DMS 273 treated with DMSO at 0.1 percent for 48 hours (cell line): ENCODE results near the gene NECTIN2.
"Not testable (repeated sequence)": the region's sequence is repeated elsewhere in the genome, so short reads cannot be mapped to it uniquely, and the experiment has no call there.

ENCODE experiments used
- DNase-seq: peaks from one replicate; lab custom pipeline; 2025; lab: John Stamatoyannopoulos, UW

NECTIN2 gene

GRCh38 chr19:44851427-44851826 lies 5.3 kb downstream of the NECTIN2 start:
- no peak for DNase-seq

GRCh38 chr19:44855606-44856005 lies 9.5 kb downstream of the NECTIN2 start:
- DNase-seq = no peak

- no peak for DNase-seq
Observed at GRCh38 chr19:44856421-44857083, 10.5 kb downstream of the NECTIN2 start.

- DNase-seq = no peak
Observed at GRCh38 chr19:44857837-44858236, 11.7 kb downstream of the NECTIN2 start.

- DNase-seq = not testable (repeated sequence)
Observed at GRCh38 chr19:44861576-44861975, 15.5 kb downstream of the NECTIN2 start.

GRCh38 chr19:44863990-44864389 lies 17.9 kb downstream of the NECTIN2 start:
- DNase-seq = no peak

- DNase-seq = no peak
Observed at GRCh38 chr19:44865196-44865767, 19.2 kb downstream of the NECTIN2 start.

GRCh38 chr19:44866664-44867063 lies 20.6 kb downstream of the NECTIN2 start:
- DNase-seq = no peak

- no peak for DNase-seq
Observed at GRCh38 chr19:44867578-44867977, 21.5 kb downstream of the NECTIN2 start.

- no peak for DNase-seq
Observed at GRCh38 chr19:44869733-44870470, 23.8 kb downstream of the NECTIN2 start.

GRCh38 chr19:44871809-44872208 lies 25.7 kb downstream of the NECTIN2 start:
- DNase-seq = no peak

- DNase-seq = no peak
Observed at GRCh38 chr19:44872661-44873060, 26.6 kb downstream of the NECTIN2 start.

- no peak for DNase-seq
Observed at GRCh38 chr19:44874317-44874716, 28.2 kb downstream of the NECTIN2 start.

GRCh38 chr19:44875666-44876451 lies 29.8 kb downstream of the NECTIN2 start:
- DNase-seq = no peak

GRCh38 chr19:44876930-44877535 lies 30.9 kb downstream of the NECTIN2 start:
- peak; percentile 48 for DNase-seq

GRCh38 chr19:44878120-44878865 lies 32.2 kb downstream of the NECTIN2 start:
- no peak for DNase-seq

- DNase-seq = no peak
Observed at GRCh38 chr19:44879309-44880065, 33.4 kb downstream of the NECTIN2 start.

GRCh38 chr19:44882063-44882462 lies 36.0 kb downstream of the NECTIN2 start:
- no peak for DNase-seq

- not testable (repeated sequence) for DNase-seq
Observed at GRCh38 chr19:44882619-44883397, 36.7 kb downstream of the NECTIN2 start.

- DNase-seq = no peak
Observed at GRCh38 chr19:44883922-44884321, 37.8 kb downstream of the NECTIN2 start.
